M059J (cell line): Measurements from ENCODE around the gene TMEM38A. TPM values are rescaled to one million over a fixed set of nuclear protein-coding genes. Genes with fewer than 3 reads are reported as not detected.
A peak's percentile ranks its signal among the peaks of the same experiment; 100 is the strongest.

Experiments used
- DNase-seq: peaks from one replicate; pipeline ENCODE4 v3.0.0-alpha.2; 2012; ENCODE audit warnings: low read depth
- total RNA-seq: library from RNA; depleted of rRNA; stranded (reverse); fragments of >200 nt; shearing (Covaris generic); gene quantifications from 2 replicates; pipeline ENCODE4 v1.2.3, GENCODE V29; 2014; rRNA removed

TMEM38A gene, protein sequence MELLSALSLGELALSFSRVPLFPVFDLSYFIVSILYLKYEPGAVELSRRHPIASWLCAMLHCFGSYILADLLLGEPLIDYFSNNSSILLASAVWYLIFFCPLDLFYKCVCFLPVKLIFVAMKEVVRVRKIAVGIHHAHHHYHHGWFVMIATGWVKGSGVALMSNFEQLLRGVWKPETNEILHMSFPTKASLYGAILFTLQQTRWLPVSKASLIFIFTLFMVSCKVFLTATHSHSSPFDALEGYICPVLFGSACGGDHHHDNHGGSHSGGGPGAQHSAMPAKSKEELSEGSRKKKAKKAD
- total RNA-seq, result 3.5 and 8.2 TPM in 2 replicates

GRCh38 chr19:16660763-16661479, at the start of gene TMEM38A:
TMEM38A (plus strand) TSS chr19:16661139; CDS start chr19:16661218, 79 bp downstream.
- DNase-seq, result peak; percentile 40

GRCh38 chr19:16612636-16613035, 48.3 kb upstream of the TMEM38A start:
- DNase-seq, result no peak

DNA sequence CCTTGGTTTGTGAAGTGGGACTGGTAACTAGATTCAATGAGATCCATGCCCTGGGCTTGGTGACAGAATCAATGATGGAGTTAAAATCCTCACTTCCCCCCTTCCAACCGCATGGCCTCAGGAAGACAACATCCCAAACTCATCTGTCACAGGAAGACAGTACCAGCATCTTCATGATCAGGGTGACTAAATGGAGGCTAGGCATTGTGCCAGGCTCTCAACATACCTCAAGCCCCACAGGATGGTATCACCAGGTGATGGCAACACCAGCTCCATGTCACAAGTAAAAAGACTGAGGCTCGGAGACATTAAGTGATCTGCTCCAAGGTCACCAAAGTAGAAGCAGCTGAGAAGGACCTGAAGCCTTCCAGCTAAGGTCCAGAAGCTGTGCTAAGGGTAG, 47.1 kb upstream of the TMEM38A start:
- DNase-seq, result no peak

- DNase-seq, result no peak
Measured at GRCh38 chr19:16614941-16615340, 46.0 kb upstream of the TMEM38A start.

DNA sequence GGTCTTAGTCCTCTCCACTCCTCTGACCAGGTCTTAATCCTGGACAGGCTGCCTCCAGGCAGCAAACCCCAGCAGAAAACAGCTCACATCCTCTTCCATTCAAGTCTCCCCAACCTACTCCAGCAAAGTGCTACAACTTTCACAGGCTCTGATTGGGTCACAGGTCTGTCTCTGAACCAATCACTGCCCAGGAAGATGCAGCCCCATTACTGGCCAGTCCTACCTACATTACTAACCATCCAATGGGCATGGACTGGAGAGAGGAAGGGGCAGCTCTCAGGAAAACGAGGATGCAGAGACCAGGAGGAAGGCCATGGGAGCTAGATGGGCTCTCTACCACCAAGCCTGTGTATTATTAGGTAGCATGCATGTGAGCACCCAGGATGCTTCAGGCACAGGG, 45.1 kb upstream of the TMEM38A start:
- DNase-seq, result no peak

- DNase-seq, result no peak
Measured at GRCh38 chr19:16618248-16618647, 42.7 kb upstream of the TMEM38A start.

GRCh38 chr19:16619457-16619856, 41.5 kb upstream of the TMEM38A start:
- DNase-seq, result no peak

DNA sequence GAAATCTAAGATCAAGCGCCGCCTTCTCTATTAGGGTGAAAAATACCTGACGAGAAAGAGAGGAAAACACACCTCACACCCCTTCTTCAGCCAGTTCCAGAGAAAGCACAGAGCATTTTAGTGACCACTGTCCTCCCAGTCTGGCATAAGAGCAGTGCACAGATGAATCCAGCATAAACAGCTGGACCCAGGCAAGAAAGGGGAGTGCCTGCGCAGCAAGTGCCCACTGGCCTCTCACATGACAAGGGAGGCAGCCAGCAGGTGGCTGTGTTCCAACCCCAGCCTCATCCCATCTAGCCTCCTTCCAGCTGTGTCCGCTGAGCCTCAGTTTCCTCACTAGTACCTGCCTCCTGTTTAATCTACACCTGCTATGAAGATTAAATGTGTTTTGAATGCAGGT, 40.9 kb upstream of the TMEM38A start:
- no peak for DNase-seq

GRCh38 chr19:16620584-16620983, 40.4 kb upstream of the TMEM38A start:
- DNase-seq, result no peak

DNA sequence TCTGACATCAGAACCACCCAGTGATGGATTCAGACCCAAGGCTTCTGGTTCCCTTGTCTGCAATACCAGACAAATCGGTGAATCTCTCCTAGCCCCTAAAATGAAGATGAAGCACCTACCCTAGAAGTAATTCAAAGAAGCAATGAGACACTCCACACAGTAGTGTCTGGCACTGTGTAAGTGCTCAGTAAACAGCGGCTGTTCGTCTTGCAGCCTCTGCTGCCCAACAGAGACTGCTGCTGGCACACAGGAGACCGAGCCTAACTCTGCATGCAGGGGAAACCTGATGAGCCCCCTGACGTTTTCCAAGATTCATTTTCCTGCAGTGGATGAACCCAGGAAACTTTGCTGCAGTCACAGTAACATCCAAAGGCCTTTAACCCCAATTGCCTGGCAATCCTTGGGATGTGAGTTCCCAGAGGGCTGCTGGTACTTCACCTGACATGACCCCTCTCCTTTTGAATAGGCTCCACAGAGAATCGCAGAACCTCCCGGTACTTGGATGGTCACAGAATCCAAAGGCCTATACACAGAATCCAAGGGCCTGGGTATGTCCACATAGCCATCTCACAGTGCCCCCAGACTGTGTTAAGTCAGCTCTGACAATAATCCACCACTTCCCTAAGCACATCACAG, 39.7 kb upstream of the TMEM38A start:
- no peak for DNase-seq

- DNase-seq, result no peak
Measured at GRCh38 chr19:16623066-16623465, 37.9 kb upstream of the TMEM38A start.

- no peak for DNase-seq
Measured at GRCh38 chr19:16623576-16623975, 37.4 kb upstream of the TMEM38A start.

DNA sequence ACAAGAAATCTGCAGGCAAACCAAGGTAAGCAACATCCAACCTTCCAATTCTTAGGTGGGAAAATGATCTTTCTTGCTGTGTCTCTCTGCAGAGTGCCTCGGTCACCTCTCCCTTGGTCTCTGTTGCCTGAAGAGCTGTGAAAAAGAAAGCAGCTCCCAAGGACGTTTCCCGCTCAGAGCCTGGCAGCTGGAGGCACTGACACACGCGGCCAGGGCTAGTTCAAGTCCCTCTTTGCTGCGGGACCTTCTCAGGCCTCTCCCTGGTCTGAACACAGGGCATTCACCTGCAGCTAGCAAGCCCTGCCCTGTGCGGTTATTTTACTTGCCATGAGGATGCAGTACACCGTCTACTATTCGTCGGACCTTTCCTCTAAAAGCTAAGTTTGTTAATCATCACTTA, 36.7 kb upstream of the TMEM38A start:
- DNase-seq, result no peak

DNA sequence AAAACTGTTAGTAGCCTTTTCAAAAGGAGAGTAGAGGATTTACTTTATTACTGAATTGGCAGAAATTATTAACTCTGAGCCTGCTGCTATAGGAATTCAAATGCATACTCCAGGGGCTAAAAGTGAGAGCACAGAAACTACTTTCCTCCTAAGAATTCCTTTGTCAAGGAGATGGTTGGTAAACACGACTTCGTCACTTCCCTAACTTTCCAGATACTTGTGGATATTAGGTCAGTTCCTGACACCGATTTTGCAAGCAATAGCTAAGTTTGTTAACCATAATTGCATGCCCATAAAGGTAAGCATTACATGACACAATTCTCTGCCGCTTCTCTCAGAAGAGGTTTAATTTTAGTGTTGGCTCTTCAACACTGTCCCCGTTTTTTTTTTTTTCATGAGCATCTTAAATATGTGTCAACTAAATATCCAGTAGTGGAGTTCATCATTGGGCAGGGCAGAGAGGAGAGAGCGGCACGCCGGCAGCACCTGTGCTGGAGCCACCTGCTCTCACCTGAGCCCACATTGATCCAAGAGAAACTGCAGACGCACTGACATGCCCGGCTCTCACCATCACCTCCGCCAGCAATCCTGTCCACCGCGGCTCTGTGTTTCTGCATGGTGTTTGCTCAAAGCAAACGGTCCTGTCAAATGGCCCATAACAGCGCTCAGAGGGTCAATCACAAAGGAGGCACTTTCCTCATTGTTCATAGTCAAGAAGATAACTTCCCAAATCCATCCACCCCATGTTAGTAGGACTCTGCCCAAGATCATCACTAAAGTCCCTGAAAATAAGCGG, 35.6 kb upstream of the TMEM38A start:
- no peak for DNase-seq

DNA sequence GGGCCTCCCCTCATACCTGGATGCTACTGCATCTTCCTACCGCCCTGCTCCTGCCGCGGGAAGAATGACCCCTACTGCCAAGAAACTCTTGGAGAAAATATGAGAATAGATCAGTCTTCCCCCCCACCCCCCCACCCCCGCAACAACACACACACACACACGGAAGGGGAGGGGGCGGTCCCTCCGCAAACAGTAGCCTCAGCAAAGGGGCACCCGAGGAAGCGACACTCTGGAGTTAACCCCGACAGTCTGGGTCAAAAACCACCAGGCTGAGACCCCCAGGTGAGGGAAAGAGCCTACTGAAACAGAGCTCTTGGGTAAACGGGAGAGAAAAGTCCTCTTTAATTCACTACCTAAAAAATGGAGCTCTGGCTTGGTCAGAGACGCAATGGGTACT, 34.1 kb upstream of the TMEM38A start:
- DNase-seq, result no peak

GRCh38 chr19:16627193-16627927, 33.6 kb upstream of the TMEM38A start:
- DNase-seq, result peak; percentile 13

- DNase-seq, result no peak
Measured at GRCh38 chr19:16627928-16628182, 33.1 kb upstream of the TMEM38A start.

GRCh38 chr19:16628183-16628983, 32.6 kb upstream of the TMEM38A start, which contains the start of gene MED26:
MED26 (minus strand) TSS chr19:16628204; CDS start chr19:16627943, 261 bp downstream.
- DNase-seq, result peak; percentile 89

GRCh38 chr19:16628984-16629691, 31.8 kb upstream of the TMEM38A start:
- DNase-seq, result peak; percentile 29

DNA sequence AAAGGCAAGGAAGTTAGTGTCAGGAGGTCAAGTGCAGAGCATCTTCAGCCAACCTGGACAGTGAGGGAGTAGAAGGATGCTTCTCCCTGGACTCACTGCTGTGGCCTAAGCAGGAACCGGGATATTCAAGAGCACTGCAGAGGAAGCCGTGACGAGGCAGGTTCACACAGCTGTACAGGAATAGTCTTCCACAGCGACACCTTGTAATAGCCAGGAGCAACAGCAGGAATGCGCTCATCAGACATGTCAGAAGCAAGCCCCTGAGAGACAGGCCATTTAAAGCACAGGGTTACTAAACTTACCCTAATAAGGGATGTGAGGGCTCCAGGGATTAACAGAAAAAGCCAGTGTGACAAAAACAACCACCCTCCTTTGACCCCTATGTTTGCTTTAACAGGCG, 29.5 kb upstream of the TMEM38A start:
- no peak for DNase-seq
